HG03457 (cell line): ENCODE results near the gene HOXC10.

Experiments used
- ATAC-seq: cut with Tn5 transposase; IDR thresholded peaks from one replicate; pipeline ENCODE4 v1.9.1; 2021; ENCODE audit warnings: moderate number of reproducible peaks; ENCODE audit not compliant: unreplicated experiment

HOXC10 gene

DNA sequence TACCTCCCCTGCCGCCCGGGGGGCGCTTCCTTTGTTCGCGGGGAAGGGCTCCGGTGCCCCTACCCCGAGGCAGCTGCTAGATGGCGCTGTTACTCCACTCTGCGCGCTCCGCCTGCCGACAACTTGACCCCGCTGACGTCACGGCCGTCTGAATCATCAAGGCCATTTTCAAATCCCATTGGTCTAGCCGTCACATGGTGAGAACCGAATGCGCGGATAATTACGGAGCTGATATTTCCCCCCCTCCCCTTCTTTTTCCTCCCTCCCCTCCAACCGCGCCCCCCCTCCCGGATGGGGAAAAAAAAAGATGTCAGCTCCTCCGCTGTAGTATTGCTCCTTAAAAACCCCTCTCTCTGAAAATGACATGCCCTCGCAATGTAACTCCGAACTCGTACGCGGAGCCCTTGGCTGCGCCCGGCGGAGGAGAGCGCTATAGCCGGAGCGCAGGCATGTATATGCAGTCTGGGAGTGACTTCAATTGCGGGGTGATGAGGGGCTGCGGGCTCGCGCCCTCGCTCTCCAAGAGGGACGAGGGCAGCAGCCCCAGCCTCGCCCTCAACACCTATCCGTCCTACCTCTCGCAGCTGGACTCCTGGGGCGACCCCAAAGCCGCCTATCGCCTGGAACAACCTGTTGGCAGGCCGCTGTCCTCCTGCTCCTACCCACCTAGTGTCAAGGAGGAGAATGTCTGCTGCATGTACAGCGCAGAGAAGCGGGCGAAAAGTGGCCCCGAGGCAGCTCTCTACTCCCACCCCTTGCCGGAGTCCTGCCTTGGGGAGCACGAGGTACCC, at the start of gene HOXC10:
TSS of gene HOXC10 (plus strand) at position 246 of the 791 bp plus-strand sequence. CDS start at position 360, 114 bp downstream.
- no peak for ATAC-seq

DNA sequence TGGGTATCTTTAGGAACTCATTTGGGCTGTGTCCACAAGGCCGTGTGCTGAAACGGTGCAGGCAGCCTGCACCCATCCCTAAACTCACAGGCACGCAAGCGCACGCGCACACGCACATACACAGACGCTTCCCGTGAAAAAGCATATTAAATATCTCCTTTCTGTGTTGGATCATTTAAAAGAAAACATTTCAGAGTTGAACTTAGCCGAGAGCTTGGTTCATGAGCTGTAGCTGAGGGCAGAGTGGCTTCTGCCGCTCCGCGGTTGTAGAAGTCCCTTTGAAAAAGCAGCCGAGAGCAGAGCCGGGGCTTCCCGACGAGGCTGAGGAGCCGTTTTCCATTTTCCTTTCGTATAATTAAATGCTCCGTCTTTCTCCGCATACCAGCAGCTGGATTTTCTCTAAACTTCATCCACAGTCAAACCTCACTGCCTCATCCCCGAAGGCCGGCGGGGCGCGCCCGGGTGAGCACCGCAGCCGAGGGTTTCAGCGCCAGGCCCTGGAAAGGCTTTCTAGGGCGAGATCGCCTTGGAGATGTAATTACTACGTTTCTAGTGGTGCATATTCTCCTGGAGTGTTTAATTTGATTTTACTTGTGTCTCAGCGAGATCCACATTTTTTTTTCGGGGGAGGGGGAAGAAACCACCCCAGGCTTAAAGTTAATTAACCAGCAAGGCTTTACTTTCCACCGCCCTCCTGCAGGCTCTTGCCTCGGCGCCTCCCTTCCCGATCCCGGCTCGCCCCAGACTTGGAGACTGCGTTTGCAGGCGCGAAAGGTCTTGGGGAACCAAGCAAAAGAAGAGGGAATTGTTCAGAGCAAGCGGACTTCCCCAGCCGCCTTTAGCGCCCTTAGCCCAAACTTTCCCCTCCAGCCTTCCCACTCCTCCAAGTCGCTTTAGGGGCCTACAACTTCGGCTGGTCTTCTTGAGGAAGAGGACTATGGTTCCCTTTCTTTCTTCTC, 49.3 kb upstream of the HOXC10 start:
- no peak for ATAC-seq

DNA sequence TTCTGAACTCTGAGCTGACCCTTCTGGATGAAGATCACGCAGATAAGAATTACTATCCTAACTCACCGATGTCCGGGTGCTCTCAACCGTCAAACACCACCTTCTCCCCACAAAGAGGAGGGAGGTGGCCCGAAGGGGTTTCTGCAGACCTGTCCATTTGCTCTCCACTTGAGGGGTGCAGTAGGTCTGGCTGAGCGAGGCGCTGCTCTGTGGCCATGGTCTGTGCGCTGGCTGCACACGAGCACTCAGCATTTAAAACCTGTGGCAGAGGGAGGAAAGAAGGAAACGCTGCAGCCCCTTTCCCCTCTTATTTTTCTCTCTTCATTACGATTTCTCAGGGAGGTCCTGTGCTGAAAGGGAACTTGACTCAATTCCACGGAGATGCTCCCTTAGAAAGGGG, 47.8 kb upstream of the HOXC10 start:
- ATAC-seq, result no peak

DNA sequence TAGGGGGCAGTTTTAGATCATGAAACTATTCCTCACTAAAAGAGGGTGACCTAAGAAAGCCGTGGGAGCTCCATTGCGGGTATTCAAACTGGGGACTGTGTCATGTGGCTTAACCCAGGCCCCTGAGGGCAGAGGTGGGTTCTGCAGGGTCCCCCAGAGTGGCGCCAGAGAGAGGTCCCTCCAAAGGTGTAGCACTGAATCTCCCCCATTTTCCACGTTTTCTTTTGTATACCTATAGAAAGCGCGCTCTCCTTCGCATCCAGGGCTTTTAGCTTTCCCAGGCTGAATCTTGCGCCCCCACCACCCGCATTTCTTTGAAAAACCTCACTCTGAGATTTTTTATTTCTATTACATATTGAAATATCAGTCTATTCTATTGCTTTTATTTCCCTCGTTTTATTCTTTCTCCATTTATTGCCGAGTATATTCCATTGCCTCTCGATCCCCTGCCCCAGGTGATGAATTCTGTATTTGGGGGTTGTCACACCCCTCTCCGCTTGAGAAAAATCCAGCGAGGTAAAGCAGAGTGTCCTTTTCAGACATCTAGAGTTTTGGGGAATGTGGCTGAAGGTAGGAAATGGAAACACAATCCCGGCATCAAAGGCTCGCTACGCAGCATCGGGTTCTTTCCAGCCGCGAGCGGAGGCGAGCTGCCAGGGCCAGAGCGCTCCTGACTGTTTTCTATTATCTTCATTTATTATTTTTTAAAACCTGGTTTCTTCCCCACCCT, 47.2 kb upstream of the HOXC10 start:
- ATAC-seq, result no peak

DNA sequence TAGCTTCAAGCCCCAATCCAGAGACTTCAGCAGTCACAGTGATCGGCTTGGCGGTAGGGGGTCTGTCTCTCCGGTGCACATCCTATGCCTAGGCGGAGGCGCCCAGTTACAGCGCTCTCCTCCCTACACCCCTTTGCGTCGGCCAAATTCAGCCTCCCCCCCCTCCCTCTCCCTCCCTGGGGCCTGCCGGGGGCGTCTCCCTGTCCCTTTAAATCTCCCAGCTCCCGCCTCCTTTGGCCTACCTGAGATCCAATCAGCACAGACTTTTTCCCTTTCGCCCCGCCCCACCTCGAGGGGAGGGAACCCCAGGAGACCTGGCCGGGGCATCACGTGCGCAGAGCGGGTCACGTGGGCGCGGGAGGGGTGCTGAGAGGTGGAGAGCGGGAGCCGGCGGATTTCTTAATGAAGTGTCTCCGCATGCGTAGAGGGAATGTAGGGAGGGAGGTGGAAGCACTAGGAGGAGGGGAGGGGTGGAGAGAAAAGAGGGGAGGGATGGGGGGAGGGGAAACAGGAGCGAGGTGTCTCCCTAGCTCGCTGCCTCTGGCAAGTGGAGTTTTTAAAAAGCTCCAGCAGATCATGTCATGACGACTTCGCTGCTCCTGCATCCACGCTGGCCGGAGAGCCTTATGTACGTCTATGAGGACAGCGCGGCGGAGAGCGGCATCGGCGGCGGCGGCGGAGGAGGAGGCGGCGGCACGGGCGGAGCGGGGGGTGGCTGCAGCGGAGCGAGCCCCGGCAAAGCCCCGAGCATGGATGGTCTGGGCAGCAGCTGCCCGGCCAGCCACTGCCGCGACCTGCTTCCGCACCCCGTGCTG, 46.4 kb upstream of the HOXC10 start, which contains the start of gene HOXC13:
TSS of gene HOXC13 (plus strand) at position 506 of the 815 bp plus-strand sequence. CDS start at position 582, 76 bp downstream.
- no peak for ATAC-seq

DNA sequence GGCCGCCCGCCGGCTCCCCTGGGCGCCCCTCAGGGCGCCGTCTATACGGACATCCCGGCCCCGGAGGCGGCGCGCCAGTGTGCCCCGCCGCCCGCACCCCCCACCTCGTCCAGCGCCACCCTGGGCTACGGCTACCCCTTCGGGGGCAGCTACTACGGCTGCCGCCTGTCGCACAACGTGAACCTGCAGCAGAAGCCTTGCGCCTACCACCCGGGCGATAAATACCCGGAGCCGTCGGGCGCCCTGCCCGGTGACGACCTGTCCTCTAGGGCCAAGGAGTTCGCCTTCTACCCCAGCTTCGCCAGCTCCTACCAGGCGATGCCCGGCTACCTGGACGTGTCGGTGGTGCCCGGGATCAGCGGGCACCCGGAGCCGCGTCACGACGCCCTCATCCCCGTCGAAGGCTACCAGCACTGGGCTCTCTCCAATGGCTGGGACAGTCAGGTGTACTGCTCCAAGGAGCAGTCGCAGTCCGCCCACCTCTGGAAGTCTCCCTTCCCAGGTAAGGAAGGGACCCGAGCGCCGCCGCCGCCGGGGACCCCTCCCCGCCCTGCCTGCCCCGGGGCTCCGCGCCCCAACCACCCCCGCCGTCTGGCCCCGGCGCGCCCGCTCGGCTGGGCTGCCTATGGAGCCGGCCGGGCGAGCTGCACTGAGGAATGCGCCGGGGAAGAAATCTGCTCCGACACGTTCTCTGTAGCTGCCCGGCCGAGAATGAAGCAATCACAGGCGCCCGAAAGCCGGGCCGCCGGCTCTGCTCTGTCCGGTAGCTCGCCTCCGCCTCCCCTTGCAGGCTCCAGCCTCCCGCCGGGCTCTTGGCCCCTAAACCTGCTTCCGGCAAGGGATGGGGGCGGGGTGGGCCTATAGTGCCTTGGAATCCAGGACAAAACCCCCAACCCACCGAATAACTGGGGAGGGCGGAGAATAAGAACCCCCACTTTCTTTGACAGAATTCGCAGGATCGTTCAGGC, 45.5 kb upstream of the HOXC10 start:
- ATAC-seq, result no peak

DNA sequence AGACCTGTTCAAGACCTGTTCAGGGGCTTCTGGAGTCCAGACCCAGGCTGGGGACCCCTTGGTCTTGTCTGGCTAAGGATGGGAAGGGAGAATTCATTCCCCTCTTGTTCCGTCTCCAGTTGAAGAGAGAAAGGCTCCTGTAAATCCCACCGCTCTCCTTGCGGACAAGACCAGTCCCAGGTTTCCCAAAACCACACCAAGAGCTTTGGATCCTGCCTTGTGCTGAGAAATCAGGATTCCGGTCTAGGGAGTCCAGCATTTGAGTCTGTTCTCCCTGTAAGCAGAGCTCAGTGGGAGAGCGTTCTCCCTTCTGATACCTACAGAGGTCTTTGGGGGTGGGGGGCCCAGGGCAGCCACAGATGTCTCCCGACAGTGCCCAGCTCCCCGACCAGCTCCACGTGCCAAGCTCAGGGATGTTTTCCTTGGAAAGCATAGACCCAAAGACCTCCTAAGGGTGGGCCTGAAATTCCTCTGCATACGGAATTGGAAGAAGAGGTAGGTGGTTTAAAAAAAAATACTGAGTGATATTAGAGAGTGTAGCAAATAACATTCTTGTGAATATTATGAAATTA, 44.4 kb upstream of the HOXC10 start:
- ATAC-seq, result no peak

DNA sequence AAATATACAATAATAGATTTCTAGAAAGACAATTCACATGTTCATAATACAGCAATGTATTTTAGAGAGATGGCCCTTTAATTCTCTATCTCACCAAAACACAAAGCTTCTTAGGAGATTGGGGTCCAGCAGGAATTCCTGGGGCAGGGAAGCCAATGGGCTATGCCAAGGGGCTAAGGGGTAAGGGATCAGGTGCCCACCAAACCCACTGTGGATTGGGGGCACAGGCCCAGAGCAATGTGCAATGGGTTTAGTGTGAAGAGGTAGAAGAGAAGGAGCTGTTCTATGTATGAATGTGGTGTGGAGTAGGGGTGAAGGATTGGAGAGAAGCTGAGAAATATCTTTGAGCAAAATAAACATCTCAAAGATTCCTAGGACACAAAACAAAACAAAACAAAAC, 43.8 kb upstream of the HOXC10 start:
- no peak for ATAC-seq

DNA sequence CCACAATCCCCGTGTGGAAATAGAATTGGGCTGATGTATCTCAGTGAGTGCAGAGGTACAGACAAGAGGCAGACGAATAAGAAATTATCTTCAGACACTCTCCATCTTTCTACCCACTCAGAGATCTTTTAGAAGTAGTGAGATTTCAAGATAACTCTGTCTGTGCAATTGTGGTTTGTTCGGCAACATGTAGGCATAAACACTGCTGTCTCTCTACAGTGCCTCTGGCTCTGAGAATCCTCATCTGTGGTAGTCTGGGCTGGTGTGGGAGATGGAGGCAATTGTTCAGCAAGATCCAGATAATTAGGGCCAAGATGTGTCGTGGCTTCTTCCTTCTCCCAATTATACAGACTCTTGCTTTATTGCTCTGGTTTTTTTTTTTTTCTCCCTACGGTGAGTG, 43.2 kb upstream of the HOXC10 start:
- ATAC-seq, result no peak

DNA sequence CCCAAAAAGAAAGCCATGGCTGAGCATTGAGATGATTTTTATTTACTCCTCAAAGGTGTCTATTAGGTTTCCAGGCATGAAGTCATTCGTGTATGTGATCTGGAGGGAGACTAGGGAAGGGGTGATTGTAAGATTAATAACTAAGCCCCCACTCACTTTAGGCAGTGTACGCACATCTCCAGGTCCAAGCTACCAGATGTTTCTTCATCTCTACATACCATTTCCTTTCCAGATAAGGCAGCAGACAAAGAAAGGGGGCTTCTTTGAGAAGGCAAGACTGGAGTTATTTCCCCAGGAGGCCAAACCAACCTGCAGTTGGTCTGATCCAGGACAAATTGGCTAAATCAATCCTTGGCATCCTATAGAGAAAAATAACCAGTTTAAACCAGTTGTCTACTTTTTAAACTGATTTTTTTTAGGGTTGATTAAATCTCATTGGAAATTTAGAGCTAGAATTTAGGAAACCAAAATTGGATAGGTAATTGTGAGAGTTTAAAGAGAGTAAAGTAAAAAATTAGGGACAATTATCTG, 42.4 kb upstream of the HOXC10 start:
- ATAC-seq, result no peak

DNA sequence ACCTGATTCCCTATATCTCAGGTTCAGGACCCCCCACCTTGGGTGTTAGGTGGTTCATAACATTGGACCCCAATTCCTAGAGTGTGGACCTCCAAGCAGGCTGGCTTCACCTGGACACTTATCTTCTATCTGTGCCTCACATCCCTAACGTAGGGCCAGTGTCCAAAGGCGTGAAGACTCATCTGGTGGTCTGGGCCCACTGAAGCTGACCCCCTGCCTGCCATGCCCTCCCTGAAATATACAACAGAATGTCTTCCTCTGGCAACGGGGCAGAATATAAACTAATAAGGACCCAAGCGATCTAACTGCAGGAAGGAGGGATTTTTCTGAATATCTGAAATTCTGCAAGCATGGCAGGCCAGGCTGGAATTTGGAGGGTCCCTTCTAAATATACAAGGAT, 40.7 kb upstream of the HOXC10 start:
- ATAC-seq, result no peak

DNA sequence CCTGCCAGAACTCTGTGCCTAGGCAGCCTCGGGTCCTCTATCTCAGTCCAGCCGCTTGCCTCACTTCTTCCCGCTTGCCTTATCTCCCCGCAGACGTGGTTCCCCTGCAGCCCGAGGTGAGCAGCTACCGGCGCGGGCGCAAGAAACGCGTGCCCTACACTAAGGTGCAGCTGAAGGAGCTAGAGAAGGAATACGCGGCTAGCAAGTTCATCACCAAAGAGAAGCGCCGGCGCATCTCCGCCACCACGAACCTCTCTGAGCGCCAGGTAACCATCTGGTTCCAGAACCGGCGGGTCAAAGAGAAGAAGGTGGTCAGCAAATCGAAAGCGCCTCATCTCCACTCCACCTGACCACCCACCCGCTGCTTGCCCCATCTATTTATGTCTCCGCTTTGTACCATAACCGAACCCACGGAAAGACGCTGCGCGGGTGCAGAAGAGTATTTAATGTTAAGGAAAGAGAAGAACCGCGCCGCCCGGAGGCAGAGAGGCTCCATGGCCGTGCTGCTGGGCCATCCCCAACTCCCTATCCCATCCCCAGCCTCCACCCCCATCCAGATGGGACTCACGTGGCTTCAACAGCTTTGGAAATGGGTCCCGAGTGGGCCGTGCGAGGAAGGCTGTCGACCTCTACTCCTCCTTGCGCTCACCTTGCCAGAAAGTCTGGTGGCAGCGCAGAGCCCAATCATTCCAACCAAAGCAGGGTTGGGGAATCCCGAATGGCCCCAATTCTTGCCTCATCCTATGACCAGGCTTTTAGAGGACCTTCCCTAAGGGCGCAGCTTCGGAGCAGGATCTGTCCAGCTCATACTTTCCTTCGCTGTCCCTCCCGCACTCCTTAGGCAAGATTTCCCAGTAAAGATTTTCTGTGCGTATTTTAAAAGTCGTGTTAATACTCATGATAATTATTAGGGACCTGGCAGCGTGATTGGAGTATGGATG, 39.8 kb upstream of the HOXC10 start:
- ATAC-seq, result no peak

DNA sequence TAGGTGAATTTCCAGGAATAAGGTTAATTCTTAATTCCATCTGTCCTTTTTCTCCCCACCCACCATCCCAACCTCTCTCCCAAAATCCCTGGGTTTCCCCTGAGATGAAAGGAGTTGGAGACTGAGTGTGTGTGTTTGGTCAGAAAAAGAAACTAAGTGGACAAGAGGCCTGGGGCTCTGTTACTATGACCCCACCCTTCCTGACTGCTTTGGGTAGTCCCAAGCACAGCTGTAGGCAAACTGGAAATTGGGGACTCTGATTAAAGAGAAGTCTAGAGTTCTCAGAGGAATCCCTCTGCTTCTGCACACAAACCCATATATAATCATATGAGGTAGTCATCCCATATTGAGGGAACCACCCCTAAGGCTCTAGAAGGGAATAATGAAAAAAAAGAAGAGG, 37.2 kb upstream of the HOXC10 start:
- no peak for ATAC-seq

DNA sequence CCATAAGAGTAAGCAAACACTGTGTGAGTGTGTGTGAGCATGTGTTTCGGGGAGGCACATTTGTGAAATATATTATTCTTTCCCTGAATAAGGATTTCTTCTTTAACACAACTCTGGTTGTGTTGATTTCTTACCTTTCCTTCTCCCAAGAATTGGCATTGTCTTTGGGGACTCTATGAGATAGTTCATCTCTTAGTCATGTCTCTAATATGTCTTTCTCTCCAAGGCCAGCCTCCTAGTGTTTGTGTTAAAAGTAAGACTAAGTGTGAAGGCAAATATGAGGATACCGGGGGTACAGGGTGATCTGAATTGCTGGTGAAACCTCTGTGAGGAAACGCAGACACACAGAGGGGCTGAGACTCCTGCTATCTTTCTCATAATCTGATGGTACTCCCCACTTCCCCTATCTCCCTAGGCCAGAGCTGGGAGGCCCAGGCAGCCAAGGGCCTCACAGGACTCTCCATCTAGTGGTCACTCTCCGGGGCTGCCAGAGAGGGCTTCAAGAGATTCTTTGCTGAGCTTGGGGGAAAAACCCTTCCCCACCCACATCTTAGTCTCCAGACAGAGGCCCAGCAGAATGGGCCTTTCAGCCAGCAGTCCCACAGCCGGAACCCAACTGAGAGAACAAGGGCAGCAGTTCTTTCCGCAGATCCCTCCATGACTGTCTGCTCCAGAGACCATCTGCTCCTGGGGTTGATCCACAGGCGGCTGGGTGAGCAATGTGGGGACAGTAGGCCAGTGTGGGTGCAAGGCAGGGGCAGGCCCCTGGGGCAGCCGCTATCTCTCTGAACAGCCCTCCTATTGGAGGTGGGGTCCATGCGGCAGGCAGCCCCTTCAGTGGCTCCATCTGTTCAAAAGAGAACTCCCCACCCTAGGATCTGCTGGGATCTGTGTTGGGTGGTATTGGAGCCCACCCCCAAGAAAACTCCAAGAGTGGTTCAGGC, 36.0 kb upstream of the HOXC10 start:
- no peak for ATAC-seq

DNA sequence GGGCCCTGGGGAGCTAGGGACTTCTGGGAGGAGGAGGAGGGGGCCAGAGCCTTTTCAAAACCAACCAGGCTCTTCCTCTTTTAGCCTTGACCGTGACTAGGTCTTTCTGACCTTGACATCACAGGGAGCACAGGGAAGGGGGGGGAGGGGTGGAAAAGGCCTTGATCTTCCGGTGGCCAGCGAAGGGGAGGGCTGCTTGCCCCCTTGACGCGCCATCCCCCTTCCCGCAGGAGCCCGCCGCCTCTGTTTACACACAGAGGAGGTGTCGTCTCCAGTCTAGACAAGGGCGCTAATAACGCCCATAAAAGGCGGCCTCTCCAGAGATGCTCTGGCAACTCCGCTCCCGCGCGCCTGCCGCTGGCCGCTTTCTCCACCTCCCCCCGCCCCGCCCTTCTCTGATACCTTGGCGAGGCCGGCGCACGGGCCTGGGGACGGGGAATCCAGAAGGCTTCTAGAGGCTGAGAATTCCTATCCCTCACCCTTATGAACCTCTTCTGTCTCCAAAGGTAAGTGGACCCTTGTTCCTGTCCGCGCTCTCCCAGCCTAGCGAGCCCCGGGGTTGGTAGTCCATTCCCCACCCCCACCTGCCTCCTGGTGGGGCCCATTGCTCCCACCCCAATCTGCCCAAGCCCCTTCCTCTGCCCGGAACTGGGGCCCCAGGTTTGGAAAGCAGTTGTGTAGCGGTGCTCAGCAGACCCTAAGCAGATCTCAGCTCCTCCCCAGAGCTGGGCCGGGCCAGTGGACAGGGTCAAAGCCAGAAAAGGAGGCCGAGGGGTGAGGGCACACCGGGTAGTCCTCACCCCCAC, 35.1 kb upstream of the HOXC10 start:
- ATAC-seq, result no peak

DNA sequence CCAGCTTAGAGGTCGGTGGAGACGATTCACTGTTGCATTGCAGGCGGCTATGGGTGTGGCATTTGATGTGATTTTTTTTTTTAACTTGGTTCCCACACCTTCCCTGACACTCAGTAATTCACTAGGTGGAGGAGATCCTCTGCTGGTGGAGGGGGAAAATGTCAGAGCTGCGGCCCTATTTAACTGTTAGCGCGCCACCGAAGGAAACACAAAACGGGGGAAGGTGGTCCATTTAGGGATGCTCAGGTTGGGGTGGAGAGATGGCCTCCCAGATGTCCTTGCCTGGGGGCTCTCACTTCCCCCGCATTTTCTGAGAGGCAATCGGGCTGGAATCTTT, 34.5 kb upstream of the HOXC10 start:
- ATAC-seq, result no peak
